SH-SY5Y (cell line): Measurements from ENCODE around the gene ARHGEF28.

Experiments used
- GATA2 ChIP-seq: IDR thresholded peaks from 2 replicates; pipeline ENCODE4 v1.6.1; 2011; ENCODE audit warnings: mild to moderate bottlenecking, low read depth, low read length
- GATA3 ChIP-seq: IDR thresholded peaks from 2 replicates; pipeline ENCODE4 v1.6.1; 2011; ENCODE audit warnings: low read depth, mild to moderate bottlenecking, low read length, moderate library complexity

DNA sequence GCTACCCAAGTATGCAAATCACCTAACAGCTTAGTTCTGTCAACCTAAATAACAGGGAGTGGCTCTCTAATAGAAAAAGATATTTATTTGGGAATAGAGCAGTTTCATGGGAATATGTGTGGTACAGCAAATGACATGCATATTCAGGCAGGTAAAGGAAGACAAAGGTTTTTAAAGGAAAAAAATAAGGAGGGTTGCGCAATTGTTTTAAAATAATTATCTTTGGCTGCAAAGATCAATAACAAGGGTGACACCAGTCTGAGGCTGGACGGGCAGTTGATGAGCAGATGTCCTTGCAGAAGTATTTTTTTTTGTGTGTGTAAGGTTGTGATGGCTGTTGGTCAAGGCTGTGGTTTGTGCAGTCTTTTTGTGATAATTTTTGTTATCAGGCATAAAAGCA lies 332.0 kb downstream of the ARHGEF28 start:
- TF ChIP-seq GATA2 (no peak), GATA3 (no peak)
